IPS-18a (cell line): Measurements from ENCODE around the gene RHBDL1.

ENCODE experiments used
- H3K27ac ChIP-seq: one replicate; pipeline ENCODE4 v1.5.1; 2013; ENCODE audit warnings: low read length
- H3K27me3 ChIP-seq: one replicate; pipeline ENCODE4 v1.6.1; 2013; ENCODE audit warnings: mild to moderate bottlenecking, low read length; ENCODE audit not compliant: control insufficient read depth, insufficient read depth
- H3K36me3 ChIP-seq: one replicate; pipeline ENCODE4 v1.6.1; 2013; ENCODE audit warnings: low read depth, low read length; ENCODE audit not compliant: control insufficient read depth
- H3K4me1 ChIP-seq: one replicate; pipeline ENCODE4 v1.6.1; 2013; ENCODE audit warnings: low read depth, low read length; ENCODE audit not compliant: control insufficient read depth
- H3K4me3 ChIP-seq: one replicate; pipeline ENCODE4 v1.5.1; 2013; ENCODE audit warnings: low read length
- H3K9ac ChIP-seq: one replicate; pipeline ENCODE4 v1.6.1; 2013; ENCODE audit warnings: mild to moderate bottlenecking, low read length, moderate library complexity
- H3K9me3 ChIP-seq: one replicate; pipeline ENCODE4 v1.6.1; 2013; ENCODE audit warnings: low read depth, low read length; ENCODE audit not compliant: control insufficient read depth

The RHBDL1 gene

GRCh38 chr16:679814-680624 lies 4.5 kb downstream of the RHBDL1 start, which contains the start of gene STUB1:
Gene STUB1 (plus strand): TSS chr16:680410. CDS start chr16:680526, 116 bp downstream.
- H3K4me3 ChIP-seq, result peak within 1 kb of the TSS; percentile 86
- H3K27ac ChIP-seq, result no peak within 1 kb of the TSS
- peak within 1 kb of the TSS; percentile 54 for H3K9ac ChIP-seq
- H3K4me1 ChIP-seq, result peaks cover 6% of the 10 kb centered on the region
- H3K9me3 ChIP-seq, result no peaks in the 10 kb centered on the region
- H3K36me3 ChIP-seq, result peaks cover 15% of the 10 kb centered on the region
- no peaks in the 10 kb centered on the region for H3K27me3 ChIP-seq

GRCh38 chr16:680625-680945 lies 5.1 kb downstream of the RHBDL1 start:
- Histone ChIP-seq H3K27me3 (no peaks in the 10 kb centered on the region), H3K4me3 (peak overlapping the region; percentile 86), H3K9ac (peak overlapping the region; percentile 54), H3K27ac (no peak overlapping the region), H3K9me3 (no peaks in the 10 kb centered on the region), H3K36me3 (peaks cover 15% of the 10 kb centered on the region), H3K4me1 (peaks cover 6% of the 10 kb centered on the region)

GRCh38 chr16:680967-681745 lies 5.7 kb downstream of the RHBDL1 start:
- Histone ChIP-seq H3K9me3 (no peaks in the 10 kb centered on the region), H3K27ac (no peak overlapping the region), H3K27me3 (no peaks in the 10 kb centered on the region), H3K36me3 (peaks cover 15% of the 10 kb centered on the region), H3K4me1 (peaks cover 6% of the 10 kb centered on the region), H3K9ac (peak overlapping the region; percentile 54), H3K4me3 (peak overlapping the region; percentile 86)

- H3K9ac ChIP-seq, result no peak overlapping the region
Measured at GRCh38 chr16:681746-682427, 6.4 kb downstream of the RHBDL1 start.

GRCh38 chr16:682493-683395 lies 7.3 kb downstream of the RHBDL1 start:
- H3K9me3 ChIP-seq, result no peaks in the 10 kb centered on the region
- H3K9ac ChIP-seq, result peak overlapping the region; percentile 68
- no peak overlapping the region for H3K27ac ChIP-seq
- peaks cover 15% of the 10 kb centered on the region for H3K36me3 ChIP-seq
- peaks cover 6% of the 10 kb centered on the region for H3K4me1 ChIP-seq
- H3K27me3 ChIP-seq, result no peaks in the 10 kb centered on the region
- peak overlapping the region; percentile 72 for H3K4me3 ChIP-seq

More at GRCh38 chr16:681746-682427, 6.4 kb downstream of the RHBDL1 start:
- H3K4me3 ChIP-seq, result no peak overlapping the region
- H3K36me3 ChIP-seq, result peaks cover 15% of the 10 kb centered on the region
- peaks cover 6% of the 10 kb centered on the region for H3K4me1 ChIP-seq
- no peak overlapping the region for H3K27ac ChIP-seq
- no peaks in the 10 kb centered on the region for H3K27me3 ChIP-seq
- H3K9me3 ChIP-seq, result no peaks in the 10 kb centered on the region

- Histone ChIP-seq H3K36me3 (peaks cover 15% of the 10 kb centered on the region), H3K9ac (peak overlapping the region; percentile 68), H3K4me3 (peak overlapping the region; percentile 72), H3K9me3 (no peaks in the 10 kb centered on the region), H3K4me1 (peaks cover 6% of the 10 kb centered on the region), H3K27me3 (no peaks in the 10 kb centered on the region), H3K27ac (no peak overlapping the region)
Measured at GRCh38 chr16:683396-684070, 8.1 kb downstream of the RHBDL1 start.

DNA sequence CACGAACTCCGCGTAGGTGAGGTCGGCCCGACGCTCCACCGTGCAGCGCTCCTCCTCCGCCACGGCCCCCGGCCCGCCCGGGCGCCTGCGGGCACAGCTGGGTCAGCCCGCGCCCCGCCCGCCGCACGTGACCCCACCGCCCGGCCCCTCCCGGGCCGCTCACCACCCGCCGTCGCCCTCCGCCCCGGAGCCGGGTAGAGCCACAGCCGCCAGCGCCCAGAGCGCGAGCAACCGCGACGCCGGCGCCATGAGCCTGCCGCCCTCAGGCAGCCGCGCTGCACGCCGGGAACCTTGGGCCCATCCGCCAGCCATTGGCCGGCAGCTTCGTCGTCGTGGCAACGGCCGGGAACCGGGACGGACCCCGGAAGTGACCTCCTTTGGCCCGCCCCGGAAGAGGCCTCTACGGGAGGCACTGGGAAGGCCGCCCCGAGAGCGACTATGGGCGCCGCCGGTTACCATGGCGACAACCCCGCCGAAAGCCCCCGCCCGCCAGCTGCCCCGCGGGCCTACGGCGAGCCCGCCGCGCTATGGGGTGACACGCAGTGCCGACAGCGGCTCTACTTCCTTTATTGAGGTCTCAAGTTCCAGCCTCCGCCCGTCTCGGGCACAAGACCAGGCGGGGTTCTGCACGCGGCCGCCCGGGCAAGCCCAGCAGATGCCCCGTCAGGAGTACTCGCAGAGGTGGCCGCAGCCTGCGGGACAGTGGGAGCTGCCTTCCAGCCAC lies 8.8 kb downstream of the RHBDL1 start, which contains the start of gene JMJD8:
Gene JMJD8, minus strand, starts transcription at position 264 of the 724 bp plus-strand sequence. Its CDS starts 15 bp downstream, at position 249.
- Histone ChIP-seq H3K27me3 (no peaks in the 10 kb centered on the region), H3K4me3 (peak within 1 kb of the TSS; percentile 72), H3K36me3 (peaks cover 15% of the 10 kb centered on the region), H3K9ac (peak within 1 kb of the TSS; percentile 68), H3K27ac (no peak within 1 kb of the TSS), H3K4me1 (peaks cover 6% of the 10 kb centered on the region), H3K9me3 (no peaks in the 10 kb centered on the region)

DNA sequence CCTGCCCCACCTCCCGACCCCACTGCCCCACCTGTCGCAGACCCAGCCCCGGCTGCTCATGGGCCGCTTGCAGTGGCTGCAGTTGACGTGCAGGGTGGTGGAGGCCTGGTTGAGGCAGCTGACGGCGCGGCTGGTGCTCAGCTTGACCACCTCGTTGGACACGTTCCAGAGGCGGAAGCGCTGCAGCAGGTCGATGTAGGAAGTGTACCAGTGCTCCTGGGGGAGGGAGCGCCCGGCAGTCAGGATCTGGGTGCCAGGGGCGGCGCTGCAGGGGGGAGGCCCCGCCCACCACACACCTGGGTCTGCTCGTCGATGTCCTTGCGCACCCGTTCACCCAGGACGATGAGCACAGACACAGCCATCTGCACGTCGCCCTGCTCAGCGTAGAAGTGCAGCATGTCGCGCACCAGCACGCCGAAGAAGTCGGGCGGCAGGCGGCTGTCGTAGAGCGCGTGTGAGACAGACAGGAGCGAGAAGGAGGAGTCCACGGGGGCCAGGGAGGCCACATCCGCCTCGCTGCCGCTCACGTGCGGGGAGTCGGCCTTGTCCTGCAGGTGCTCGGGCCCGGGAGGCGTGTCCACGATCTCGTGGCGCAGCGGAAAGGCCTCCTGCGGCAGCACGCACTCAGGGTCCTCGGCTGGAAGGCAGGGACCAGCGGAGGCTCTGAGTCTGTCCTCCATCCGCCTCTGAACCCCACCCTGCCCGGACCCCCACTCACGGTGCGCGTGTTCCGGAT lies 9.7 kb downstream of the RHBDL1 start:
- no peak overlapping the region for H3K27ac ChIP-seq
- no peaks in the 10 kb centered on the region for H3K9me3 ChIP-seq
- H3K4me1 ChIP-seq, result peaks cover 6% of the 10 kb centered on the region
- no peaks in the 10 kb centered on the region for H3K27me3 ChIP-seq
- H3K9ac ChIP-seq, result no peak overlapping the region
- no peak overlapping the region for H3K4me3 ChIP-seq
- peaks cover 15% of the 10 kb centered on the region for H3K36me3 ChIP-seq

- H3K36me3 ChIP-seq, result peaks cover 15% of the 10 kb centered on the region
- H3K9ac ChIP-seq, result no peak overlapping the region
- H3K27ac ChIP-seq, result no peak overlapping the region
- peaks cover 3% of the 10 kb centered on the region for H3K27me3 ChIP-seq
- H3K9me3 ChIP-seq, result no peaks in the 10 kb centered on the region
- no peak overlapping the region for H3K4me3 ChIP-seq
- peaks cover 6% of the 10 kb centered on the region for H3K4me1 ChIP-seq
Measured at GRCh38 chr16:685967-686366, 10.5 kb downstream of the RHBDL1 start.
